Activated CD4-positive, alpha-beta T cell treated with anti-CD3 and anti-CD28 coated beads, Interleukin-2, Interleukin-6, amounts not matched to agents 100 ng/mL and 50 ng/mL, durations not matched to agents 16 hours and 8 hours (primary cell): ENCODE data around the gene MOK.
A peak's percentile ranks its signal among the peaks of the same experiment; 100 is the strongest.
"Not testable (repeated sequence)": the region's sequence is repeated elsewhere in the genome, so short reads cannot be mapped to it uniquely, and the experiment has no call there.

Experiments used
- DNase-seq: peaks from one replicate; pipeline ENCODE4 v3.0.0-alpha.2; 2020

MOK gene

GRCh38 chr14:102304611-102305506, at the start of gene MOK:
Gene MOK, minus strand, starts transcription at chr14:102305164. Its CDS starts 196 bp downstream, at chr14:102304968.
- peak; percentile 98 for DNase-seq

- DNase-seq, result no peak
Measured at GRCh38 chr14:102353126-102353619, 48.2 kb upstream of the MOK start.

GRCh38 chr14:102352213-102352612, 47.2 kb upstream of the MOK start:
- DNase-seq, result no peak

GRCh38 chr14:102351593-102351992, 46.6 kb upstream of the MOK start:
- DNase-seq, result not testable (repeated sequence)

- no peak for DNase-seq
Measured at GRCh38 chr14:102351023-102351422, 46.1 kb upstream of the MOK start.

GRCh38 chr14:102348376-102348775, 43.4 kb upstream of the MOK start:
- DNase-seq, result no peak

- DNase-seq, result no peak
Measured at GRCh38 chr14:102346645-102347044, 41.7 kb upstream of the MOK start.

GRCh38 chr14:102345232-102345631, 40.3 kb upstream of the MOK start:
- DNase-seq, result no peak

GRCh38 chr14:102344485-102344884, 39.5 kb upstream of the MOK start:
- DNase-seq, result no peak

- no peak for DNase-seq
Measured at GRCh38 chr14:102344084-102344483, 39.1 kb upstream of the MOK start.

GRCh38 chr14:102342238-102342637, 37.3 kb upstream of the MOK start:
- no peak for DNase-seq

GRCh38 chr14:102341566-102341965, 36.6 kb upstream of the MOK start:
- DNase-seq, result no peak

GRCh38 chr14:102338724-102339123, 33.8 kb upstream of the MOK start:
- no peak for DNase-seq

GRCh38 chr14:102335163-102335562, 30.2 kb upstream of the MOK start:
- no peak for DNase-seq

GRCh38 chr14:102333795-102334705, 29.1 kb upstream of the MOK start:
- DNase-seq, result no peak

- no peak for DNase-seq
Measured at GRCh38 chr14:102333390-102333789, 28.4 kb upstream of the MOK start.

GRCh38 chr14:102330806-102331205, 25.8 kb upstream of the MOK start:
- DNase-seq, result no peak

- DNase-seq, result not testable (repeated sequence)
Measured at GRCh38 chr14:102329381-102329780, 24.4 kb upstream of the MOK start.

GRCh38 chr14:102326583-102326982, 21.6 kb upstream of the MOK start:
- DNase-seq, result no peak

GRCh38 chr14:102325791-102326345, 20.9 kb upstream of the MOK start:
- DNase-seq, result no peak

GRCh38 chr14:102323102-102323501, 18.1 kb upstream of the MOK start:
- DNase-seq, result peak; percentile 47

GRCh38 chr14:102321456-102322422, 16.8 kb upstream of the MOK start:
- DNase-seq, result no peak
